GM12878 (cell line): Measurements from ENCODE around the gene HIVEP3. TPM values are rescaled to one million over a fixed set of nuclear protein-coding genes. Genes with fewer than 3 reads are reported as not detected.
A peak's percentile ranks its signal among the peaks of the same experiment; 100 is the strongest.

ENCODE experiments used
- ATAC-seq: fragments of 200-7000 bp; cut with Tn5 transposase; 3 replicates; pipeline ENCODE4 v1.9.1; 2020; ENCODE audit warnings: mild to moderate bottlenecking, moderate library complexity
- BruUV-seq: library from RNA; stranded (reverse); fragments of 400-500 nt; replicated peaks from 2 replicates; lab custom pipeline; 2021; lab: Mats Ljungman, UMichigan
- CTCF ChIA-PET: fragments of 300-600 bp; sonication (Branson Sonifier 250); formaldehyde crosslinking; extraction: SDS; loops from one replicate; lab custom pipeline; 2021; ENCODE audit warnings: inconsistent platforms; lab: Yijun Ruan, JAX
- POLR2A ChIA-PET: fragments of 350-600 bp; formaldehyde crosslinking; extraction: SDS; loops from one replicate; lab custom pipeline; 2021; ENCODE audit warnings: inconsistent platforms; lab: Charles Lee
- RAD21 ChIA-PET: fragments of 300-600 bp; sonication (Branson Sonifier 250); formaldehyde crosslinking; loops from one replicate; lab custom pipeline; 2023; ENCODE audit warnings: antibody characterized with exemption; ENCODE audit not compliant: unreplicated experiment; lab: Charles Lee
- SMC1A ChIA-PET: fragments of 300-600 bp; sonication (Branson Sonifier 250); formaldehyde crosslinking; loops from one replicate; lab custom pipeline; 2023; ENCODE audit not compliant: unreplicated experiment, uncharacterized antibody; lab: Charles Lee
- DNase-seq: peaks from one replicate; pipeline ENCODE4 v3.0.0-alpha.2; 2011; ENCODE audit warnings: low read depth, low spot score
- FAIRE-seq: peaks from 3 replicates; lab custom pipeline; 2011; peaks lifted over from hg19 to GRCh38; lab: Jason Lieb, UNC
- H2AFZ ChIP-seq: 2 replicates; pipeline ENCODE4 v1.6.0; 2011; ENCODE audit warnings: low read depth, low read length, control low read depth; ENCODE audit not compliant: control insufficient read depth
- H3K27ac ChIP-seq: 2 replicates; pipeline ENCODE4 v1.5.1; 2011; ENCODE audit warnings: control low read depth; ENCODE audit not compliant: control insufficient read depth, insufficient read depth
- H3K27me3 ChIP-seq, 2 experiments: replicated peaks in 1 of 2; 2 replicates each; pipeline versions ENCODE4 v1.6.0 to v1.6.1; 2011; ENCODE audit warnings: low read length in 1 of 2; ENCODE audit not compliant: control insufficient read depth in 2 of 2, insufficient read depth in 2 of 2
- H3K36me3 ChIP-seq, 2 experiments: 2 replicates each; pipeline ENCODE4 v1.5.1; 2011; ENCODE audit warnings: low read length in 1 of 2; ENCODE audit not compliant: control insufficient read depth in 2 of 2, insufficient read depth in 2 of 2
- H3K4me1 ChIP-seq: 2 replicates; pipeline ENCODE4 v1.6.1; 2011; ENCODE audit warnings: mild to moderate bottlenecking, low read length, moderate library complexity, mixed read lengths; ENCODE audit not compliant: control insufficient read depth, insufficient read depth
- H3K4me2 ChIP-seq: 2 replicates; pipeline ENCODE4 v1.6.0; 2011; ENCODE audit warnings: control low read depth; ENCODE audit not compliant: control insufficient read depth, insufficient read depth
- H3K4me3 ChIP-seq: fragments of 200-600 bp; sonication (generic); 2 replicates; pipeline ENCODE4 v1.5.1; 2016
- H3K79me2 ChIP-seq: 2 replicates; pipeline ENCODE4 v1.6.0; 2011; ENCODE audit warnings: low read length; ENCODE audit not compliant: control insufficient read depth, insufficient read depth
- H3K9ac ChIP-seq: 2 replicates; pipeline ENCODE4 v1.8.0; 2011; ENCODE audit warnings: low read length, control low read depth, mixed read lengths; ENCODE audit not compliant: control insufficient read depth, insufficient read depth
- H3K9me3 ChIP-seq: replicated peaks from 3 replicates; pipeline ENCODE4 v1.5.1; 2011; ENCODE audit warnings: mild to moderate bottlenecking, low read length; ENCODE audit not compliant: control insufficient read depth, insufficient read depth
- H4K20me1 ChIP-seq: 2 replicates; pipeline ENCODE4 v1.6.0; 2011; ENCODE audit not compliant: control insufficient read depth, insufficient read depth
- LARP7 ChIP-seq: fragments of 450-650 bp; IDR thresholded peaks from 2 replicates; pipeline ENCODE4 v1.6.1; 2017; ENCODE audit warnings: mild to moderate bottlenecking
- PKNOX1 ChIP-seq: fragments of 450-650 bp; IDR thresholded peaks from 2 replicates; pipeline ENCODE4 v1.6.1; 2016; ENCODE audit warnings: mild to moderate bottlenecking
- POLR2AphosphoS5 ChIP-seq: IDR thresholded peaks from 2 replicates; pipeline ENCODE4 v1.6.1; 2011; ENCODE audit warnings: mild to moderate bottlenecking, low read length, inconsistent platforms
- RELA ChIP-seq: fragments of 450-650 bp; IDR thresholded peaks from 2 replicates; pipeline ENCODE4 v1.8.0; 2014; ENCODE audit warnings: borderline replicate concordance; ENCODE audit not compliant: partially characterized antibody
- TAF1 ChIP-seq: IDR thresholded peaks from 2 replicates; pipeline ENCODE4 v1.6.1; 2011; ENCODE audit warnings: mild to moderate bottlenecking, low read depth, low read length, borderline replicate concordance
- ZNF217 ChIP-seq: fragments of 450-650 bp; IDR thresholded peaks from 2 replicates; pipeline ENCODE4 v1.6.1; 2017; ENCODE audit warnings: antibody characterized with exemption, mild to moderate bottlenecking
- WGBS: methylation state at CpG from one replicate; pipeline ENCODE4 v1.1.6; 2016; ENCODE audit warnings: low lambda C conversion rate; ENCODE audit not compliant: insufficient replicate concordance, insufficient coverage; ENCODE audit errors: missing lambda C conversion rate; 5-methylcytosine and 5-hydroxymethylcytosine counted together
- in situ Hi-C: fragments of 300-500 bp; cut with MboI; formaldehyde crosslinking; loops from 9 replicates; pipeline ENCODE4 v1.14.3; 2018; ENCODE audit warnings: mixed read lengths
- intact Hi-C: fragments of 100-400 bp; cut with micrococcal nuclease; formaldehyde crosslinking; loops from one replicate; pipeline ENCODE4 v1.14.2; 2022; ENCODE audit not compliant: unreplicated experiment
- polyA plus RNA-seq, 11 experiments: library from polyadenylated mRNA; depleted of rRNA in 4 of 11; unstranded in 6 of 11; stranded (reverse) in 5 of 11; fragments of >200 nt; fragmentation: Nextera tagmentation in 4 of 11; fragmentation: Illumina TruSeq in 1 of 11; extraction: Ambion mirVana in 4 of 11; extraction: Trizol in 1 of 11; gene quantifications; 1 replicate in 1 of 11; 2 replicates in 10 of 11; pipeline versions ENCODE4 v1.2.1 to v1.2.3, GENCODE V29; 2011 to 2016; ENCODE audit warnings: inconsistent platforms in 2 of 11, missing spikeins in 2 of 11, low read depth in 1 of 11
- total RNA-seq, 4 experiments: library from RNA; depleted of rRNA in 3 of 4; stranded (reverse); fragments of >200 nt in 3 of 4; fragmentation: Illumina TruSeq in 1 of 4; extraction: Trizol in 1 of 4; gene quantifications; 2 replicates each; pipeline versions ENCODE4 v1.2.1 to v1.2.3, GENCODE V29; 2013 to 2021
- TF ChIP-seq, protein P1 (sequence below): fragments of 450-650 bp; IDR thresholded peaks from 2 replicates; pipeline ENCODE4 v1.6.1; 2018; ENCODE audit warnings: borderline replicate concordance, mild to moderate bottlenecking; ENCODE audit not compliant: partially characterized antibody
- TF ChIP-seq, protein P2 (sequence below): IDR thresholded peaks from 2 replicates; pipeline ENCODE4 v1.6.1; 2011; ENCODE audit warnings: borderline replicate concordance, low read depth, mild to moderate bottlenecking, moderate library complexity, mixed read lengths, low read length; ENCODE audit not compliant: insufficient read depth; ENCODE audit errors: extremely low read length
- TF ChIP-seq, protein P3 (sequence below): IDR thresholded peaks from 2 replicates; pipeline ENCODE4 v1.6.1; 2012; ENCODE audit warnings: low read depth, low read length, improper control_type of control experiment

HIVEP3 gene
- total and polyA plus RNA-seq, 10 of the 15 experiments (the other 5 are each of a cell fraction or from before 2014, with no cell fraction given) = 1.8 to 13.6 (median 3.8) TPM

DNA sequence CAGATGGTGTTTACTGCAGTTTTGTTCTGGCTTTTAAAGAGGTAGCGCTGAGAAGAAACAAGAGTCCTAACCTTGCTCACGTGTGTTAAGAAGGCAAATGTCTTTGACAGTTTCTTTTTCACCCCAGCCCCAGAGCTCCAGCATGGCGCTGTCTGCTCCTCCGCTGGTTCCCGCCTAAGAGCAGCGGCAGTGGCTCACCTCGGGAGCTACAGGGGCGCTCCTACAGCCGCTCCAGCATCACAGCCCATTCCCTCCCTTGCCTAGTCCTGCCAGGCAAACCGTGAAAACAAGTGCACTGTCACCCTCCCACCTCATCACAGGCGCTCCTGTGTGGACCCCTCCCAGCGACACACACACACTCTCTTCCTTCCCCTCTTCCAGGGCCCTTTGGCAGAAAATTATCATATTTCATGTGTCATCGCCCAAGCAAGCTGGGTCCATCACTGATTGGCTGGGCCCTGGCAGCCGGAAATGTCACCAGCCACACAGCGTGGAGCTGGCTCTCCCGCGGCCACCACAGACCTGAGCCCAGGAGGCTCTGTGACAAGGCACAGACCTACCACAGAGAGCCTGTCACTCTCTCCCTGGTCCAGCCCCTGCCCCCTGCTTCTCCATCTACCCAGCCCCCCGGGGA lies 1.2 kb upstream of the HIVEP3 start (continued):
- TF ChIP-seq, protein P1, sequence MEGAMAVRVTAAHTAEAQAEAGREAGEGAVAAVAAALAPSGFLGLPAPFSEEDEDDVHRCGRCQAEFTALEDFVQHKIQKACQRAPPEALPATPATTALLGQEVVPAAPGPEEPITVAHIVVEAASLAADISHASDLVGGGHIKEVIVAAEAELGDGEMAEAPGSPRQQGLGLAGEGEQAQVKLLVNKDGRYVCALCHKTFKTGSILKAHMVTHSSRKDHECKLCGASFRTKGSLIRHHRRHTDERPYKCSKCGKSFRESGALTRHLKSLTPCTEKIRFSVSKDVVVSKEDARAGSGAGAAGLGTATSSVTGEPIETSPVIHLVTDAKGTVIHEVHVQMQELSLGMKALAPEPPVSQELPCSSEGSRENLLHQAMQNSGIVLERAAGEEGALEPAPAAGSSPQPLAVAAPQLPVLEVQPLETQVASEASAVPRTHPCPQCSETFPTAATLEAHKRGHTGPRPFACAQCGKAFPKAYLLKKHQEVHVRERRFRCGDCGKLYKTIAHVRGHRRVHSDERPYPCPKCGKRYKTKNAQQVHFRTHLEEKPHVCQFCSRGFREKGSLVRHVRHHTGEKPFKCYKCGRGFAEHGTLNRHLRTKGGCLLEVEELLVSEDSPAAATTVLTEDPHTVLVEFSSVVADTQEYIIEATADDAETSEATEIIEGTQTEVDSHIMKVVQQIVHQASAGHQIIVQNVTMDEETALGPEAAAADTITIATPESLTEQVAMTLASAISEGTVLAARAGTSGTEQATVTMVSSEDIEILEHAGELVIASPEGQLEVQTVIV = peak; percentile 14
- TF ChIP-seq POLR2AphosphoS5 (peak; percentile 78), RELA (no peak), LARP7 (peak; percentile 71; the same call in 1 of the 2 replicates), TAF1 (peak; percentile 64; the same call in 1 of the 2 replicates), PKNOX1 (peak; percentile 92)

DNA sequence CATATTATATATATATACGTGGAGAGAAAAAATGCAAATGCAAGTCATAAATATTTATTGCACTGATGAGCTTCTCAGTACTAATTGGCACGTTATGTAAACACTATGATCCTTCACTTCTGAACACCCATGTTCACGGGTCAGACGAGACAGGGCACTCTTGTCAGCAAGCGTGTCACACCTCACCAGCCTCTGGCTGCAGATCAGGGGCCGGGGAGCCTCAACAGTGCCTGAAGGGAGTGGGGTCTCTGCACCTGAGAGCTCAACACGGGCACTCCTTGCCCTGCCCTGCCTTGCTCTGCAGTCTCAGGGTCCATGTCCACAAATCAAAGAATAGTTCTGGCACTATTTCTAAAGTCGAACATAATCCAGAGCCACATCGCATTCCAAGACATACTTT lies 409 bp upstream of the HIVEP3 start:
- no TSS peak for BruUV-seq
- Histone ChIP-seq H3K4me1 (peaks cover 17% of the 10 kb centered on the region), H3K27ac (no peak overlapping the region; the same call in 1 of the 2 replicates), H3K36me3 (no peaks in the 10 kb centered on the region), H2AFZ (peak overlapping the region; percentile 83), H3K27me3 (no peaks in the 10 kb centered on the region; a peak in 1 of 4 replicates), H3K9me3 (peaks cover 2% of the 10 kb centered on the region; the same call in 1 of the 3 replicates), H3K9ac (peak overlapping the region; percentile 35; the same call in 1 of the 2 replicates), H3K4me2 (peak overlapping the region; percentile 78), H3K79me2 (no peaks in the 10 kb centered on the region; the same call in none of the 2 replicates), H4K20me1 (no peaks in the 10 kb centered on the region), H3K4me3 (peak overlapping the region; percentile 55)
- ChIA-PET SMC1A (interaction anchor here (1.3 to 2.7 kb wide), 5 partner anchors 10 to 115 kb away, joined by 4 to 14 read pairs (median 7); no protein-coding TSS in a partner anchor), CTCF (interaction anchor here (0.9 to 2.5 kb wide), 3 partner anchors 10 to 109 kb away, joined by 3 to 11 read pairs (median 6); no protein-coding TSS in a partner anchor), POLR2A (interaction anchor here (1.3 to 2.5 kb wide), 3 partner anchors 12 to 39 kb away, joined by 3 to 6 read pairs (median 5); no protein-coding TSS in a partner anchor), RAD21 (interaction anchor here (1.2 to 1.7 kb wide), 4 partner anchors 9 to 115 kb away, joined by 3 to 13 read pairs (median 5); no protein-coding TSS in a partner anchor)
- DNase-seq (no peak), ATAC-seq (0 out of 3 replicates have a peak, but pooled peaks have one; percentile 2), FAIRE-seq (no peak)
- in situ Hi-C loops (no loop called here), intact Hi-C loops (loop anchor here (1.0 to 10.0 kb wide), 2 partner anchors 58 to 116 kb away; no protein-coding TSS in a partner anchor)
- WGBS = 53% methylated on average over 9 of the region's 9 CpGs
- no peak for TF ChIP-seq ZNF217
- TF ChIP-seq, protein P2, sequence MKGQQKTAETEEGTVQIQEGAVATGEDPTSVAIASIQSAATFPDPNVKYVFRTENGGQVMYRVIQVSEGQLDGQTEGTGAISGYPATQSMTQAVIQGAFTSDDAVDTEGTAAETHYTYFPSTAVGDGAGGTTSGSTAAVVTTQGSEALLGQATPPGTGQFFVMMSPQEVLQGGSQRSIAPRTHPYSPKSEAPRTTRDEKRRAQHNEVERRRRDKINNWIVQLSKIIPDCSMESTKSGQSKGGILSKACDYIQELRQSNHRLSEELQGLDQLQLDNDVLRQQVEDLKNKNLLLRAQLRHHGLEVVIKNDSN = no peak
- TF ChIP-seq, protein P3, sequence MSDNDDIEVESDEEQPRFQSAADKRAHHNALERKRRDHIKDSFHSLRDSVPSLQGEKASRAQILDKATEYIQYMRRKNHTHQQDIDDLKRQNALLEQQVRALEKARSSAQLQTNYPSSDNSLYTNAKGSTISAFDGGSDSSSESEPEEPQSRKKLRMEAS = 0 out of 2 replicates have a peak, but pooled peaks have one; percentile 1
